ENCODE results near the gene PLEKHS1. TPM values are rescaled to one million over a fixed set of nuclear protein-coding genes. Genes with fewer than 3 reads are reported as not detected.
A peak's percentile ranks its signal among the peaks of the same experiment; 100 is the strongest.

The PLEKHS1 gene
- total RNA-seq, 1 donor = under 0.01 TPM

GRCh38 chr10:113782986-113783704 lies 31.7 kb downstream of the PLEKHS1 start:
- H2AFZ ChIP-seq (ENCODE audit: low read length) = no peak overlapping the region
- no peak for TF ChIP-seq CTCF (IDR thresholded peaks at IDR 0.05; ENCODE audit: extremely low read depth, low read depth, low read length)
- no peaks in the 10 kb centered on the region for H3K9me3 ChIP-seq (ENCODE audit: low read depth, low read length)
- H3K27me3 ChIP-seq (ENCODE audit: insufficient read depth, low read length) = peaks cover 22% of the 10 kb centered on the region
- no peak for DNase-seq (ENCODE audit: insufficient read length, low spot score, missing footprints)
- H3K27ac ChIP-seq (ENCODE audit: low read depth, low read length) = no peak overlapping the region
- H3K79me2 ChIP-seq (ENCODE audit: insufficient read depth, low read length) = no peaks in the 10 kb centered on the region
- no peaks in the 10 kb centered on the region for H3K36me3 ChIP-seq (ENCODE audit: insufficient read depth, low read length)
- no peaks in the 10 kb centered on the region for H4K20me1 ChIP-seq (ENCODE audit: insufficient read depth, low read length)
- H3K4me1 ChIP-seq (ENCODE audit: insufficient read depth, low read length) = peaks cover 1% of the 10 kb centered on the region
- no peak overlapping the region for H3K4me3 ChIP-seq (ENCODE audit: insufficient read depth, low read length)
- H3K4me2 ChIP-seq (ENCODE audit: insufficient read depth, low read length) = no peak overlapping the region

- H2AFZ ChIP-seq (ENCODE audit: low read length) = peak overlapping the region; percentile 76
Observed at GRCh38 chr10:113788604-113789083, 37.2 kb downstream of the PLEKHS1 start.

GRCh38 chr10:113791691-113792090 lies 40.2 kb downstream of the PLEKHS1 start:
- no peaks in the 10 kb centered on the region for H3K9me3 ChIP-seq (ENCODE audit: low read depth, low read length)
- no peaks in the 10 kb centered on the region for H4K20me1 ChIP-seq (ENCODE audit: insufficient read depth, low read length)
- no peak overlapping the region for H3K4me2 ChIP-seq (ENCODE audit: insufficient read depth, low read length)
- H3K4me3 ChIP-seq (ENCODE audit: insufficient read depth, low read length) = no peak overlapping the region
- no peak overlapping the region for H2AFZ ChIP-seq (ENCODE audit: low read length)
- H3K27ac ChIP-seq (ENCODE audit: low read depth, low read length) = no peak overlapping the region
- H3K79me2 ChIP-seq (ENCODE audit: insufficient read depth, low read length) = no peaks in the 10 kb centered on the region
- H3K27me3 ChIP-seq (ENCODE audit: insufficient read depth, low read length) = peaks cover 42% of the 10 kb centered on the region
- no peak for TF ChIP-seq CTCF (IDR thresholded peaks at IDR 0.05; ENCODE audit: extremely low read depth, low read depth, low read length)
- peaks cover 10% of the 10 kb centered on the region for H3K4me1 ChIP-seq (ENCODE audit: insufficient read depth, low read length)
- no peaks in the 10 kb centered on the region for H3K36me3 ChIP-seq (ENCODE audit: insufficient read depth, low read length)
- no peak for DNase-seq (ENCODE audit: insufficient read length, low spot score, missing footprints)

More at GRCh38 chr10:113788604-113789083, 37.2 kb downstream of the PLEKHS1 start:
- Histone ChIP-seq H3K9me3 (ENCODE audit: low read depth, low read length) (no peaks in the 10 kb centered on the region), H3K27me3 (ENCODE audit: insufficient read depth, low read length) (peaks cover 29% of the 10 kb centered on the region), H3K79me2 (ENCODE audit: insufficient read depth, low read length) (no peaks in the 10 kb centered on the region), H3K36me3 (ENCODE audit: insufficient read depth, low read length) (no peaks in the 10 kb centered on the region), H4K20me1 (ENCODE audit: insufficient read depth, low read length) (no peaks in the 10 kb centered on the region), H3K4me1 (ENCODE audit: insufficient read depth, low read length) (peaks cover 10% of the 10 kb centered on the region), H3K27ac (ENCODE audit: low read depth, low read length) (peak overlapping the region; percentile 45), H3K4me2 (ENCODE audit: insufficient read depth, low read length) (peak overlapping the region; percentile 76), H3K4me3 (ENCODE audit: insufficient read depth, low read length) (peak overlapping the region; percentile 5)
- TF ChIP-seq CTCF (IDR thresholded peaks at IDR 0.05; ENCODE audit: extremely low read depth, low read depth, low read length) = no peak
- peak; percentile 81 for DNase-seq (ENCODE audit: insufficient read length, low spot score, missing footprints)

GRCh38 chr10:113801569-113801968 lies 50.1 kb downstream of the PLEKHS1 start:
- Histone ChIP-seq H2AFZ (ENCODE audit: low read length) (no peak overlapping the region), H3K4me3 (ENCODE audit: insufficient read depth, low read length) (no peak overlapping the region), H3K79me2 (ENCODE audit: insufficient read depth, low read length) (no peaks in the 10 kb centered on the region), H3K4me1 (ENCODE audit: insufficient read depth, low read length) (no peaks in the 10 kb centered on the region), H3K4me2 (ENCODE audit: insufficient read depth, low read length) (no peak overlapping the region), H3K9me3 (ENCODE audit: low read depth, low read length) (no peaks in the 10 kb centered on the region), H3K27me3 (ENCODE audit: insufficient read depth, low read length) (peaks cover 35% of the 10 kb centered on the region), H3K36me3 (ENCODE audit: insufficient read depth, low read length) (no peaks in the 10 kb centered on the region), H4K20me1 (ENCODE audit: insufficient read depth, low read length) (no peaks in the 10 kb centered on the region), H3K27ac (ENCODE audit: low read depth, low read length) (no peak overlapping the region)
- no peak for TF ChIP-seq CTCF (IDR thresholded peaks at IDR 0.05; ENCODE audit: extremely low read depth, low read depth, low read length)
- no peak for DNase-seq (ENCODE audit: insufficient read length, low spot score, missing footprints)

Data from osteoblast (primary cell).